ENCODE results near the gene CDK3.
"Not testable (repeated sequence)": the region's sequence is repeated elsewhere in the genome, so short reads cannot be mapped to it uniquely, and the experiment has no call there.

Gene CDK3

DNA sequence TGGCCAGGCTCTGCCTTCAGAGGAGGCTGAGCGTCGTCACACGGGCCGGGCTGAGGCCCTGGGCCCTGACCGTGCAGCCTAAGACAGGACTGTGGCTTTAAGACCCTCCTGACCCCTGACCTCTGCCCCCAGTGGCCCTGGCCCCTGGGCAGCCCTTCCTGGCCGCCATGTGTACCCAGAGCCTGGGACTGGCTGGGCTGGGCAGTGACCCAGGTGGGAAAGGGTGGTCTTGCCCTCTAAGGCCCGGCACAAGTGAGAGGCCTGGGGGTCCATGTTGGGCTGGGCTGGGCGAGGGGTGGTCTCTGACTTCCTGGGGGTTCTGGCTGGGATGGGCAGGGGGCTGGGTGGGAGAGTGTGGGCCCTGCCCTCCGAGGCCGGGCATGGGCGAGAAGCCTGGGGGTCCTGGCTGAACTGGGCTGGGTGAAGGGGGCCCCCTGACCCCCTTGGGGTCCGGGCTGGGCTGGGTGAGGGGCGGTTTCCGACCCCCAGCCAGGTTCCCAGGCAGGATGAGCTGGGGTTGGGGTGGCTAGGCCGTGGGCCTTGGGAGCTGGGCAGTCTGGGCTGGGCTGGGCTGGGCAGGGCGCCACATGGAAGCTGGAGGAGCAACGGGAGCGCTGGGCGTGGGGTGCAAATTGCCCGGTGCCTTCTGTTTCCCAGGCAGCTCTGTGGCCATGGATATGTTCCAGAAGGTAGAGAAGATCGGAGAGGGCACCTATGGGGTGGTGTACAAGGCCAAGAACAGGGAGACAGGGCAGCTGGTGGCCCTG, at the start of gene CDK3:
Gene CDK3, plus strand, starts transcription at position 101 of the 767 bp plus-strand sequence. Its CDS starts 571 bp downstream, at position 672.
- DNase-seq (no peak), ATAC-seq (no peak)
- Mint-ChIP-seq H3K4me3 (no peak within 1 kb of the TSS), H3K9me3 (no peaks in the 10 kb centered on the region), H3K27me3 (no peaks in the 10 kb centered on the region), H3K27ac (no peak within 1 kb of the TSS), H3K36me3 (ENCODE audit: low read depth) (peaks cover 2% of the 10 kb centered on the region), H3K4me1 (peaks cover 16% of the 10 kb centered on the region)

DNA sequence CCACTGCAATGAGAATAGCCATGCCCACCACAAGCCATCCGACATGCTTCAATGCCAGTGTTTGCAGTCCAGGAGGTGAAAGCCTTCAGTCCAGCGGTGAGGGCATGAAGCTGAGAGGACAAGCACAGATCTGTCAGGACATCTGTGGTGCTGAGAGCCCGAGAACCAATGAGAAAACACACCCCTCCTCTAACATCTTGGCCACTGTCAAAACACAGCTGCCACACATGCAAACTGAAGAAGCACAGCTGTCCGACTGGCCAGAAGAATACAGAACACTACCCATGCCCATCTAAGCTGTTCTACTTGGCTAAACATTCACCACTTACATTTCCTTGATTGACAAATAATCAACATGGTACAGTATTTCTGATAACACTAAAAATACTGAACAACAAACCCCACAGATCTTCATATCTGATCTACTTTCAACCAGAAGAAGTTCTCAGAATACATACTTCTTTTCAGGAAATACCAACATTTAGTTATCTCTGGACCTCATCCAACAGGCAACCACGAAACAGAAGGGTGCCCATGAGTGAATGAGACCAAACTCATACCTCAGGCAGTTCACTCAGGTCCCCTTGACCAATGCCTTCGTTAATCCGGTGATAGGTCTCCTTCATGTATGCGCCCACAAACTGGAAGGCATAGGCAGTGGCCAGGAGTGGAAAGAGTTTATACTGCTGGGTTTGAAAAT, 49.6 kb upstream of the CDK3 start:
- Mint-ChIP-seq H3K27me3 (no peaks in the 10 kb centered on the region), H3K36me3 (ENCODE audit: low read depth) (peaks cover 21% of the 10 kb centered on the region), H3K4me1 (no peaks in the 10 kb centered on the region), H3K4me3 (no peak overlapping the region), H3K9me3 (no peaks in the 10 kb centered on the region), H3K27ac (no peak overlapping the region)
- no peak for ATAC-seq
- DNase-seq, result no peak

DNA sequence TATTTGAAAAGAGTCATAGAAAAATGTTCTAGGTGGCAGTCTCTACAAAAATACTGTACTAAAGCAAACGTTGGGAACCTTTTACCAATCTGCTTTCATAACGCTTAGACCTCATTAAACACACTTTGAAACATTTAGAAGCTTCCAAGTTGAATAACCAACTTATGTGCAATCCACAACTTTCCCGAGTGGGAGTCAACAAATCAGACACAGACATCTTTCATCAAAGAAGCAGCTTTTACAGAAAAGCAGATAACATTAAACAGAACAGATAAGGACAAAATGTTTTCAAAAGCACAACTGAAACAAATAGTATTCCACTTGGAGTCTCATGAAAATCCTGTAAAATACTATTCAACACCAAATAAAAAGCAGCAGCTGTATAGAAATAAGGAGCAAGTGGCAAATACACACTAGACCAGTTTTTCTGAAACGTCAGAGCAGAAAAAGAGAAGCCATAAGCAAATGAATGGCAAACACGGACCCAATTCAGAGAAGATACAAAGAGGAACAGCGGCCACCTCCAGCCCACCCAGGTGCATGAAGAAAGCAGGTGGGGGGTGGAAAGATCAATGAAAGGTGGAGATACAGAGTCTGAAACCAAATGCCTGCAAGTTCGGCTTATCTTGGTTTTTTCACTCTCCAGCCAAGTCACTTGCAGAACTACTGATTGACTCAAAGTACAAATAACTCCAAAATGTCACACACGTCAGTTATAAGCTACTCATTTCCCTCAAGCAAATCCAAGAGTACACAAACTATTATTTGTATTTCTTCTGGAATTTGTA, 41.4 kb upstream of the CDK3 start:
- Mint-ChIP-seq H3K9me3 (no peaks in the 10 kb centered on the region), H3K4me1 (peaks cover 3% of the 10 kb centered on the region), H3K27ac (no peak overlapping the region), H3K36me3 (ENCODE audit: low read depth) (peaks cover 9% of the 10 kb centered on the region), H3K27me3 (no peaks in the 10 kb centered on the region), H3K4me3 (no peak overlapping the region)
- DNase-seq (no peak), ATAC-seq (no peak)

DNA sequence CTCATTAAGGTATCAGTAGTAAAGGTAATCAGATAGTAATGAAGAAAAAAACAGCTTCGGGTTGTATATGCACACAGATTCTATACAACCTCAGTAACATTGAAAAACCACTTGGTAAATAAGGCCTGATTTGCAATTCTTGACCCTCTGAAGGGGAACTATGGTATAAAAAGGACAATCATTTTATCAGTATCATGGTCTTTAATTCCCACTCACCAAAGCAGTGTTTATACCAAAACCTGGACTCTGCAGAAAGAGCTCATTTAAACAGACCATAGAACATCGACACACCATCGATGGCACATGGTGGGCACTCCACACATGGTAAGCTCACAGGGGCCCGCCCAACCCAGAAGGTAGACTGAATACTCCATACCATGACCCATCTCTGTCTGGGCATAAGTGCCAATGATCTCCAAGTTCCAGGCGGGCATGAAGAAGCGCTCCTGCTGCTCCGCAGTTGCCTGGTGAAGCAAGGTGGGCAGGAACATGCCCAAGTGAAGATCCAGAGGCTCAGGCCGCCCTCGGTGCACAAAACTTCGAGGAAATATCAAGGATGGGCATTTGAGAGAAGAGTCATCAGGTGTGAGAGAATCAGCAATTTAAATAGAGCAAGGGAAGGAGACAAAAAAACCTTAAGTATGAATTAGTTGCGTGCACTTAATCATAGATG, 40.7 kb upstream of the CDK3 start:
- no peak overlapping the region for H3K4me3 Mint-ChIP-seq
- no peak overlapping the region for H3K27ac Mint-ChIP-seq
- ATAC-seq (no peak), DNase-seq (no peak)
- peaks cover 9% of the 10 kb centered on the region for H3K36me3 Mint-ChIP-seq (ENCODE audit: low read depth)
- H3K27me3 Mint-ChIP-seq, result no peaks in the 10 kb centered on the region
- H3K9me3 Mint-ChIP-seq, result no peaks in the 10 kb centered on the region
- H3K4me1 Mint-ChIP-seq, result peaks cover 8% of the 10 kb centered on the region

DNA sequence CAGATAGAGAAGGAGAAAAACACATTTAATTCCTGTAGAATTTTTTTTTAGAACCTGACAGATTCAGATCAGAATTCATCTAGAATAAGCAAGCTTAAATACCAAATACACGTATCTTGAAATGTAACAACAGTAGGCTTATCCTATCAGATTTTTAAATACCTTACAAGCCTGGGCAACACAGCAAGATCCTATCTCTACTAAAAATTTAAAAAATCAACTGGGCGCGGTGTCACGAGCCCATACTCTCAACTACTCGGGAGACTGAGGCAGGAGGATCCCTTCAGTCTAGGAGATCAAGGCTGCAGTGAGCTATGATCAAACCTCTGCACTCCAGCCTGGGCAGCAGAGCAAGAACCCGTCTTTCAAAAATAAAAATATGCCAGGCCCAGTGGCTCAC, 35.2 kb upstream of the CDK3 start:
- Mint-ChIP-seq H3K27ac (no peak overlapping the region), H3K36me3 (ENCODE audit: low read depth) (no peaks in the 10 kb centered on the region), H3K9me3 (no peaks in the 10 kb centered on the region), H3K4me3 (no peak overlapping the region), H3K27me3 (no peaks in the 10 kb centered on the region), H3K4me1 (peaks cover 10% of the 10 kb centered on the region)
- ATAC-seq (no peak), DNase-seq (no peak)

DNA sequence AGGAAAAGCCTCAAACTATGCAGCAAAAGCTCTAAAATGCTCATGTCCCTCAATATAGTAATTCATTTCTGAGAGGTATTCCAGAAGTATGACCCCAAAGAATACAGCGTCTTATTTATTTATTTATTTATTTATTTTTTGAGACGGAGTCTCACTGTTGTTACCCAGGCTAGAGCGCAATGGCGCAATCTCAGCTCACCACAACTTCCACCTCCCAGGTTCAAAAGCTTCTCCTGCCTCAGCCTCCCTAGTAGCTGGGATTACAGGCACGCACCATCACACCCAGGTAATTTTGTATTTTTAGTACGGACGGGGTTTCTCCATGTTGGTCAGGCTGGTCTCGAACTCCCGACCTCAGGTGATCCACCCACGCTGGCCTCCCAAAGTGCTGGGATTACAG, 31.6 kb upstream of the CDK3 start:
- H3K36me3 Mint-ChIP-seq (ENCODE audit: low read depth); H3K27ac Mint-ChIP-seq; H3K4me3 Mint-ChIP-seq; DNase-seq; H3K27me3 Mint-ChIP-seq; H3K4me1 Mint-ChIP-seq; H3K9me3 Mint-ChIP-seq; ATAC-seq: not testable (repeated sequence)

DNA sequence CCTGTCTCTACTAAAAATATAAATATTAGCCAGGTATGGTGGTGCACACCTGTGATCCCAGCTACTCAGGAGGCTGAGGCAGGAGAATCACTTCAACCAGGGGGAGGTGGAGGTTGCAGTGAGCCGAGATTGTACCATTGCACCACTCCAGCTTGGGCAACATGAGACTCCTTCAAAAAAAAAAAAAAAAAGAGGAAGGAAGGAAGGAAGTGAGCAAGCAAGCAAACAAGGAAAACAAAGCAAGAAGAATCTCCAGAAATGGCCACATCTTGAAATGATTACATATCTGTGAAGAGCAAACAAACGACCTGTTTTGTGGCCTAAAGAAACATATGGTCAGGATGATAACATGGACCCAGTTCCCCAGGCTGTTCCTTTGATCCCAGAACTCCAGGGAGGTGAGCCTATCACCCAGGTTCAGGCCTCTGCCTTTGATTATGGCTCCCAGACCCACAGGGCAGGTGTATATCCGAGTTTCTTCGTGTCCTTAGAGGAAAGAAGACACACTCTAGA, 30.6 kb upstream of the CDK3 start:
- Mint-ChIP-seq H3K27ac (no peak overlapping the region), H3K27me3 (no peaks in the 10 kb centered on the region), H3K4me1 (peaks cover 3% of the 10 kb centered on the region), H3K9me3 (no peaks in the 10 kb centered on the region), H3K36me3 (ENCODE audit: low read depth) (peaks cover 5% of the 10 kb centered on the region), H3K4me3 (no peak overlapping the region)
- ATAC-seq (no peak), DNase-seq (no peak)

DNA sequence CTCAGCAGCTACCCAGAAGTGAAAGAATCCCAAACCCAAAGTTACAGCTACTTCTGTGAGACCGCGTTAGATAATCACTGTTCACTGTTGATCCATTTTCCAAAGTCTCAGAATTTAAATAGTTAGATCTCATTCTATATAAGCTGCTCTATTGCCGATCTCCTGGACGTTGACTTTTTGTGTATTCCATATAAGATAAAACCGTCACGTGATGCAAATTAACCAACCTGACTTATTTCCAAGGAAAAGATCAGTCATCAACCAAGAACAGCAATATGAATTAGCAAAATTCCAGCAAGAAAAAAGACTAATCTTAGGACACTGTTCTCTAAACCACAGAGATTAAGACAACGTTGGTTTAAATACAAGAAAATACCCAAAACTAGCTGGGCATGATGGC, 30.0 kb upstream of the CDK3 start:
- ATAC-seq (no peak), DNase-seq (no peak)
- Mint-ChIP-seq H3K4me1 (peaks cover 5% of the 10 kb centered on the region), H3K27ac (no peak overlapping the region), H3K4me3 (no peak overlapping the region), H3K9me3 (no peaks in the 10 kb centered on the region), H3K27me3 (no peaks in the 10 kb centered on the region), H3K36me3 (ENCODE audit: low read depth) (peaks cover 5% of the 10 kb centered on the region)

DNA sequence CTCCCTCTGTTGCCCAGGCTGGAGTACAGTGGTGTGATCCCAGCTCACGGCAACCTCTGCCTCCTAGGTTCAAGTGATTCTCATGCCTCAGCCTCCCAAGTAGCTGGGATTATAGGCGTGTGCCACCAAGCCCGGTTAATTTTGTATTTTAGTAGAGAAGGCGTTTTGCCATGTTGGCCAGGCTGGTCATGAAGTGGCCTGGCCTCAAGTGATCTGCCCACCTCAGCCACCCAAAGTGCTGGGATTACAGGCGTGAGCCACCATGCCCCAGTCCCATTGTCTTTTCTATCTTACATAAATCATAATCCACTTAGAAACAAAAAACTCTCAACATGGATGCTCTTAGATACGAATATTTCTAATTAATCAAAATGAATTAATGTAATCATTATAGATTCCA, 25.5 kb upstream of the CDK3 start:
- DNase-seq; H3K4me3 Mint-ChIP-seq; H3K27ac Mint-ChIP-seq; ATAC-seq; H3K27me3 Mint-ChIP-seq; H3K36me3 Mint-ChIP-seq (ENCODE audit: low read depth); H3K9me3 Mint-ChIP-seq: not testable (repeated sequence)
- peaks cover 33% of the 10 kb centered on the region for H3K4me1 Mint-ChIP-seq

DNA sequence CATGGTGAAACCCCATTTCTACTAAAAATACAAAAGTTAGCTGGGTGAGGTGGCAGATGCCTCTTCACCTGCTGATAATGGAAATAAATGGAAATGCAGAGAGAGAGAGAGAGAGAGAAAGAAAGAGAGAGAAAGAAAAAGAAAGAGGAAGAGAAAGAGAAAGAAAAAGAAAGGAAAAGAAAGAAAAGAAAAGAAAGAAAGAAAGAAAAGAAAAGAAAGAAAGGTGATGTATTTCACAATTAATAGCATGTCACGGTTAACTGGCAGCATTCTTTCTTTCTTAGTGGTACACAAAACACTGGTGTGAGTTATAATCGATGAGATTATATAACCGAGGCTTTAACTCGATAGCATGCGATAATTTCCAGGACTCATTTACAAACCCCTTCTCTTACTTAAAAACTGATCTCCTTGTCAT, 24.9 kb upstream of the CDK3 start:
- no peaks in the 10 kb centered on the region for H3K9me3 Mint-ChIP-seq
- ATAC-seq (no peak), DNase-seq (no peak)
- peaks cover 38% of the 10 kb centered on the region for H3K4me1 Mint-ChIP-seq
- no peaks in the 10 kb centered on the region for H3K27me3 Mint-ChIP-seq
- H3K36me3 Mint-ChIP-seq (ENCODE audit: low read depth), result peaks cover 7% of the 10 kb centered on the region
- H3K4me3 Mint-ChIP-seq, result no peak overlapping the region
- H3K27ac Mint-ChIP-seq, result peak overlapping the region; percentile 5

DNA sequence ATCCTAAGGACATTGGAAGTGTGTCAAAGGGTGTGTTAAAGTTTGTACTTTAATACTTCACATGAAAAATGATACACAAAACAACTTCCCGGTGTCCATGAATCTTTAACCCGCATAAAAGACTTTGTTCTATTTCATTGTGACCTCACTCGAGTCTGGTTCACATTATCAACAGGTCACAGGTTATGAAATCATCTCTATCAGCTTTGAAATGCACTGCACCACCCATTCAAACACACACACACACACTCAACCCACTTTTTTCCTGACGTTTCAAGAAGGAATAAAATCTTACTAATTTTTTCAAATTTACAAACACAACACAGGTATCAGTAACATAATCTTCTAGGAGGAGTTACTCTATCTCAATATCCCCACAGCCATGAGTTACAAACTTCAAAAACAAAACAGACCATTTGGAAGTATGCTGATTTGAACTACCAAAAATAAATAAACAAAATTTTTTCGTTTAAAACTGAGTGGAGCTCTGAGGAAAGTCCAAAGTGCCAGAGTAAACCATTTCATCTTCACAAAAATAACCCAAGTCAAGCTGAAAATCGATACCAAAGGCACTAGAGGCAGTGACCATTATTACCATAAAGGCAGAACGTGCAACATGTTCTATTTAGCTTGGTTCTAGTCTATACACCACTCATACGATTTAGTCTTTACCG, 24.3 kb upstream of the CDK3 start:
- peaks cover 5% of the 10 kb centered on the region for H3K36me3 Mint-ChIP-seq (ENCODE audit: low read depth)
- H3K4me1 Mint-ChIP-seq, result peaks cover 43% of the 10 kb centered on the region
- DNase-seq (no peak), ATAC-seq (no peak)
- no peaks in the 10 kb centered on the region for H3K9me3 Mint-ChIP-seq
- H3K27ac Mint-ChIP-seq, result peak overlapping the region; percentile 5
- H3K4me3 Mint-ChIP-seq, result peak overlapping the region; percentile 16
- no peaks in the 10 kb centered on the region for H3K27me3 Mint-ChIP-seq

DNA sequence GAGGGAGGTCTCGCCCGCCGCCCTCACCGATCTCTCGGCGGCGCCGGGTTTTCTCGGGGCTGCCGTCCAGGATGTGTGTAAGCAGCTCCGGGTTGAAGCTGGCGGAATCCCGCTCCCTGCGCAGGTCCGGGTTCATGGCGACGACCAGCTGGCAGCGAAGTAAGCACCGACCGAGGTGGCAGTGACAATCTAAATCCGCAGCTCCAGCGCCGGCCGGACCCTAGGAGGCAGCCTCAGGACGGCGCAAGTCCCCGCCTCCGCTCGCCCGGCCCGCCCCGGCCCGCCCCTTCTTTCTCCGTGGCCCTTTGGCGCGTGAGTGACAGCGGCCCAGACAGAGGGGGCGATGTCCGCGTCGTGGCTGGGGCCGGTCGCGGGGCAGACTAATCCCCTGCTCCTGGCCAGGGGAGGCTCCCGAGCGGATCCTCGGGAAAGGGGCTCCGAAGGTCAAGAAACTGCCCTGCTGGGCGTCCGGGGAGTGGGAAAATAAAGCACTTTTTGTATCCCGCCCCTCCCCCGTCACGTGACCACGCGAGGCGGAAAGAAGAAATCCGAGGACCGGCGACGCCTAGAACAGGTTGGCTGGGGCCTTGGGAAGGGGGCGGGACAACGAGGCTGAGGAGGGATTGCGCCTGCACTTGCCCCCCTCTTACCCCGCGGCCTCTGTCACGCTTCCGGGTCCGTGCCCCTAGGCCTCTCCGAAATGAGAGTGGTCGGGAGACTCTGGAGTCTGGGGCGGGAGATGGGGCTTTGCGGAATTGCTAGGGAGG, 21.5 kb upstream of the CDK3 start, which contains the start of the genes ACOX1 and TEN1:
Gene ACOX1, minus strand, starts transcription at position 229 of the 767 bp plus-strand sequence. Its CDS starts 93 bp downstream, at position 136.
Gene TEN1, plus strand, starts transcription at position 303 of the 767 bp plus-strand sequence. CDS start 6,953 bp downstream, outside the sequence.
- DNase-seq (peak; percentile 97), ATAC-seq (peak; percentile 98)
- Mint-ChIP-seq H3K27ac (peak within 1 kb of the TSS; percentile 100), H3K4me1 (peaks cover 51% of the 10 kb centered on the region), H3K27me3 (no peaks in the 10 kb centered on the region), H3K36me3 (ENCODE audit: low read depth) (peaks cover 6% of the 10 kb centered on the region), H3K4me3 (peak within 1 kb of the TSS; percentile 99), H3K9me3 (no peaks in the 10 kb centered on the region)

DNA sequence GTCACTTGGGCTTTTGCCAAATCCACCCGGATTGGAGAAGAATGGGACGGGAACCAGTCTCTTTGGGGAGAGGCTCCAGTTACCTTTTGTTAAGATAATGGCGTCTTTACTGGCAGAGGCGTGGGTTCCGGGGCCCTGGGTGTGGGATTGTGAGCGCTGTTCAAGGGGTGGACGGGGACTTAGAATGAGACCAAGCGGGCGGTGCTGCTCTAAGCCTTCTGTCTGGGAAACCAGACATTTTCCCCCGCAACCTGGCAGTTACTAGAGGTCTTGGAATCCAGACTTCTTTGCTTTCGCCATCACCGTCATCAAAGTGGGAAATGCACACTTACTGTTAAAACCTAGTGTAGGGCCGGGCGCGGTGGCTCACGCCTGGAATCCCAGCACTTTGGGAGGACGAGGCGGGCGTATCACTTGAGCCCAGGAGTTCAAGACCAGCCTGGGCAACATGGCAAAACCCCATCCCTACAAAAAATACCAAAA, 20.9 kb upstream of the CDK3 start:
- peaks cover 51% of the 10 kb centered on the region for H3K4me1 Mint-ChIP-seq
- no peaks in the 10 kb centered on the region for H3K9me3 Mint-ChIP-seq
- peaks cover 6% of the 10 kb centered on the region for H3K36me3 Mint-ChIP-seq (ENCODE audit: low read depth)
- DNase-seq (no peak), ATAC-seq (peak; percentile 15)
- H3K4me3 Mint-ChIP-seq, result peak overlapping the region; percentile 99
- no peaks in the 10 kb centered on the region for H3K27me3 Mint-ChIP-seq
- H3K27ac Mint-ChIP-seq, result peak overlapping the region; percentile 100

Measured in activated naive CD8-positive, alpha-beta T cell treated with anti-CD3 and anti-CD28 coated beads, Interleukin-2, amount 50 U/mL, for 24 hours (primary cell).